Measurements from ENCODE around the gene NKD1. TPM values are rescaled to one million over a fixed set of nuclear protein-coding genes. Genes with fewer than 3 reads are reported as not detected.

Gene NKD1
- total and polyA plus RNA-seq, 7 donors = under 0.01 to 18.0 (median 6.7) TPM

GRCh38 chr16:50587543-50587942 lies 39.3 kb downstream of the NKD1 start:
- Histone ChIP-seq H3K27me3 (no peaks in the 10 kb centered on the region), H3K4me1 (peaks cover 0 to 51% (median 41%) of the 10 kb centered on the region in 4 donors), H3K27ac (peak overlapping the region in 1 of 4 donors; percentile 85), H3K9me3 (no peaks in the 10 kb centered on the region), H3K36me3 (no peaks in the 10 kb centered on the region), H3K4me3 (no peak overlapping the region)
- 94 to 96% methylated on average over 2 of the region's 2 CpGs for WGBS, 2 donors
- intact Hi-C loops (cut with DNase I) = no loop called here
- TF ChIP-seq CTCF (IDR thresholded peaks at IDR 0.05) (no peak), POLR2A (IDR thresholded peaks at IDR 0.05) (no peak), EP300 (IDR thresholded peaks at IDR 0.05) (no peak), POLR2AphosphoS5 (IDR thresholded peaks at IDR 0.05) (no peak)
- DNase-seq = no peak

GRCh38 chr16:50588276-50588675 lies 40.1 kb downstream of the NKD1 start:
- Histone ChIP-seq H3K9me3 (no peaks in the 10 kb centered on the region), H3K27ac (peak overlapping the region in 1 of 4 donors; percentile 85), H3K27me3 (no peaks in the 10 kb centered on the region), H3K4me1 (peaks cover 0 to 55% (median 49%) of the 10 kb centered on the region in 4 donors), H3K36me3 (no peaks in the 10 kb centered on the region), H3K4me3 (no peak overlapping the region)
- TF ChIP-seq EP300 (IDR thresholded peaks at IDR 0.05) = no peak
- TF ChIP-seq POLR2AphosphoS5 (IDR thresholded peaks at IDR 0.05) = no peak
- TF ChIP-seq POLR2A (IDR thresholded peaks at IDR 0.05) = no peak
- no peak for TF ChIP-seq CTCF (IDR thresholded peaks at IDR 0.05)
- intact Hi-C loops (cut with DNase I) = no loop called here
- no peak for DNase-seq
- WGBS, 2 donors = 91 to 93% methylated on average over 2 of the region's 2 CpGs

GRCh38 chr16:50591209-50591608 lies 43.0 kb downstream of the NKD1 start:
- Histone ChIP-seq H3K36me3 (no peaks in the 10 kb centered on the region), H3K4me1 (peaks cover 0 to 48% (median 41%) of the 10 kb centered on the region in 4 donors), H3K27ac (peak overlapping the region; percentile 76 to 86 (median 82)), H3K27me3 (no peaks in the 10 kb centered on the region), H3K4me3 (no peak overlapping the region), H3K9me3 (no peaks in the 10 kb centered on the region)
- WGBS, 2 donors = 90 to 94% methylated on average over 6 of the region's 6 CpGs
- no peak for TF ChIP-seq POLR2A (IDR thresholded peaks at IDR 0.05)
- no peak for TF ChIP-seq POLR2AphosphoS5 (IDR thresholded peaks at IDR 0.05)
- no peak for TF ChIP-seq CTCF (IDR thresholded peaks at IDR 0.05)
- TF ChIP-seq EP300 (IDR thresholded peaks at IDR 0.05) = no peak
- DNase-seq = no peak
- intact Hi-C loops (cut with DNase I) = loop anchor here (5.0 to 10.0 kb wide), 3 partner anchors 36 to 154 kb away; partner anchors contain the start of genes CYLD and NKD1

- H3K27ac ChIP-seq = peak overlapping the region; percentile 76 to 86 (median 82)
- WGBS, 2 donors = 63 to 79% methylated on average over 24 of the region's 24 CpGs
- peaks cover 0 to 45% (median 39%) of the 10 kb centered on the region in 4 donors for H3K4me1 ChIP-seq
- H3K9me3 ChIP-seq = no peaks in the 10 kb centered on the region
- peak in 2 of 4 donors; percentile 65 to 66 for TF ChIP-seq EP300 (IDR thresholded peaks at IDR 0.05)
- no peak for TF ChIP-seq POLR2A (IDR thresholded peaks at IDR 0.05)
- peak in 2 of 4 experiments; percentile 13 to 39 for TF ChIP-seq CTCF (IDR thresholded peaks at IDR 0.05)
- peak; percentile 44 to 94 (median 74) for TF ChIP-seq POLR2AphosphoS5 (IDR thresholded peaks at IDR 0.05)
- H3K4me3 ChIP-seq = peak overlapping the region in 2 of 4 donors; percentile 7 to 22
- peak; percentile 92 for DNase-seq
- H3K36me3 ChIP-seq = no peaks in the 10 kb centered on the region
- H3K27me3 ChIP-seq = no peaks in the 10 kb centered on the region
- intact Hi-C loops (cut with DNase I) = loop anchor here (2.0 to 10.0 kb wide), 4 partner anchors 35 to 153 kb away; partner anchors contain the start of genes CYLD and NKD1
Observed at GRCh38 chr16:50591800-50592771, 43.9 kb downstream of the NKD1 start.

All from sigmoid colon (tissue), 7 donors.